ENCODE measurements around the gene SUMO1. TPM values are rescaled to one million over a fixed set of nuclear protein-coding genes. Genes with fewer than 3 reads are reported as not detected.

The SUMO1 gene
- polyA plus RNA-seq, 1 experiment: 48.0 TPM

DNA sequence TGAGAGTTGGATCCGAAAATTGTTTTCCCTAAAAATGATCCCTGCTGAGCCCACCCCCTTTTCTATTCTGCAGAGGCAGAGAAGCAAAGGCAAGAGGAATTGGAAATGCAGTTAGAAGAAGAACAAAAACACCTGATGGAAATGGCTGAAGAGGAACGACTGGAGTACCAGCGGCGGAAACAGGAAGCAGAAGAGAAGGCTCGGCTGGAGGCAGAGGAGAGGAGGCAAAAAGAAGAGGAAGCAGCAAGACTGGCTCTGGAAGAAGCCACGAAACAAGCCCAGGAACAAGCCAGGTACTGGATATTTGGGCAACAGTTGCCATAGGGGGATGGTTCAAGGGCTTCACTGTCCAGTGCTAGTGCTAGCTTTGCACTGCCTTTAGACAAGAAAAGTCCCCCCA, 41.7 kb downstream of the SUMO1 start:
- H3K27me3 ChIP-seq (ENCODE audit: control insufficient read depth, insufficient read depth, low read length): no peaks in the 10 kb centered on the region
- no peak for DNase-seq (ENCODE audit: low read depth)
- ChIA-PET CTCF (no interaction called here), POLR2A (no interaction called here)
- no peak overlapping the region for H3K4me3 ChIP-seq (ENCODE audit: low read depth, low read length)
- TF ChIP-seq, protein P1, sequence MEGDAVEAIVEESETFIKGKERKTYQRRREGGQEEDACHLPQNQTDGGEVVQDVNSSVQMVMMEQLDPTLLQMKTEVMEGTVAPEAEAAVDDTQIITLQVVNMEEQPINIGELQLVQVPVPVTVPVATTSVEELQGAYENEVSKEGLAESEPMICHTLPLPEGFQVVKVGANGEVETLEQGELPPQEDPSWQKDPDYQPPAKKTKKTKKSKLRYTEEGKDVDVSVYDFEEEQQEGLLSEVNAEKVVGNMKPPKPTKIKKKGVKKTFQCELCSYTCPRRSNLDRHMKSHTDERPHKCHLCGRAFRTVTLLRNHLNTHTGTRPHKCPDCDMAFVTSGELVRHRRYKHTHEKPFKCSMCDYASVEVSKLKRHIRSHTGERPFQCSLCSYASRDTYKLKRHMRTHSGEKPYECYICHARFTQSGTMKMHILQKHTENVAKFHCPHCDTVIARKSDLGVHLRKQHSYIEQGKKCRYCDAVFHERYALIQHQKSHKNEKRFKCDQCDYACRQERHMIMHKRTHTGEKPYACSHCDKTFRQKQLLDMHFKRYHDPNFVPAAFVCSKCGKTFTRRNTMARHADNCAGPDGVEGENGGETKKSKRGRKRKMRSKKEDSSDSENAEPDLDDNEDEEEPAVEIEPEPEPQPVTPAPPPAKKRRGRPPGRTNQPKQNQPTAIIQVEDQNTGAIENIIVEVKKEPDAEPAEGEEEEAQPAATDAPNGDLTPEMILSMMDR (IDR thresholded peaks at IDR 0.05; ENCODE audit: insufficient read depth, low read depth, low read length): no peak
- H3K36me3 ChIP-seq (ENCODE audit: control insufficient read depth, insufficient read depth, low read length): no peaks in the 10 kb centered on the region

DNA sequence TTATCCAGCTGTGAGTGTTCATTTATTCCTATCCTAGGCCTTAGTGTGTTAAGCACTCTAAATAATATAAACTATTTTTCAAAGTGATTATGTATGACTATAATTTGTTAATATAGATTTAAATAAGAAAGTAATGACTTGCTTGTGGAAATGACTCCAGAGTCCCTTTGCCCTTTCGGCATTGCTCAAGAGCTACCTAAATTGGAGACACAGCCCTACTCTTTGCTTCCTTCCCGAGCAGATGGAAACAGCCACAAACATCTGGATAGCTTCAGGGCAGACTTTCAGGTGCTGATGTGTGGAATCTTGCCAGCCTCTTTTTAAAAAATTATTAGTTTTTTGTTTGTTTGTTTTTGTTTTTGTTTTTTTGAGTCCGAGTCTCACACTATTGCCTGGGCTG, 44.0 kb downstream of the SUMO1 start:
- CTCF ChIA-PET: interaction anchor here (0.6 kb wide), 1 partner anchor 639 kb away, joined by 4 read pairs; no protein-coding TSS in a partner anchor
- no peaks in the 10 kb centered on the region for H3K27me3 ChIP-seq (ENCODE audit: control insufficient read depth, insufficient read depth, low read length)
- TF ChIP-seq, protein P1 (IDR thresholded peaks at IDR 0.05; ENCODE audit: insufficient read depth, low read depth, low read length): no peak
- no peak overlapping the region for H3K4me3 ChIP-seq (ENCODE audit: low read depth, low read length)
- POLR2A ChIA-PET: no interaction called here
- H3K36me3 ChIP-seq (ENCODE audit: control insufficient read depth, insufficient read depth, low read length): no peaks in the 10 kb centered on the region
- DNase-seq (ENCODE audit: low read depth): no peak

DNA sequence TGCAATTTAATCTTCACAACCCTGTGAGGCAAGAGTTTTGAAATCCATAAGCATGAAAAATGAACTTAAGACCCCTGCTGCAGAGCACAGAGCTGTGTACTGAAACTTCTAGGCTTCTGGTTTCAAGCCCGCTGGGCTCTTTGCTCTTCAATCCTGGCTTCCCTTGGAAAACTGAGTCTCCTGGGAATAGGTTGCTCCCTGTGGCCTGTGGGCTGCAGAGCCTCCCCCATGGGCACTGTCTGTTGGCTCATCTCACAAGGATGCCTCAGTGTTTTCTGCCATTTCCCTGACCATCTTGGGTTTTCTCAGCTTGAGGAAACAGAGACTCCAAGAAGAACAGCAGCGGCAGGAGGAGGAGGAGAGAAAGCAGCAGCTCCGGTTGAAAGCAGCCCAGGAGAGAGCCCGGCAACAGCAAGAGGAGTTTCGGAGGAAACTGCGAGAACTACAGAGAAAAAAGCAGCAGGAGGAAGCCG, 44.5 kb downstream of the SUMO1 start:
- CTCF ChIA-PET: interaction anchor here (0.6 kb wide), 1 partner anchor 638 kb away, joined by 4 read pairs; no protein-coding TSS in a partner anchor
- Histone ChIP-seq H3K4me3 (ENCODE audit: low read depth, low read length) (no peak overlapping the region), H3K27me3 (ENCODE audit: control insufficient read depth, insufficient read depth, low read length) (no peaks in the 10 kb centered on the region), H3K36me3 (ENCODE audit: control insufficient read depth, insufficient read depth, low read length) (no peaks in the 10 kb centered on the region)
- POLR2A ChIA-PET: no interaction called here
- DNase-seq (ENCODE audit: low read depth): no peak
- TF ChIP-seq, protein P1 (IDR thresholded peaks at IDR 0.05; ENCODE audit: insufficient read depth, low read depth, low read length): no peak

DNA sequence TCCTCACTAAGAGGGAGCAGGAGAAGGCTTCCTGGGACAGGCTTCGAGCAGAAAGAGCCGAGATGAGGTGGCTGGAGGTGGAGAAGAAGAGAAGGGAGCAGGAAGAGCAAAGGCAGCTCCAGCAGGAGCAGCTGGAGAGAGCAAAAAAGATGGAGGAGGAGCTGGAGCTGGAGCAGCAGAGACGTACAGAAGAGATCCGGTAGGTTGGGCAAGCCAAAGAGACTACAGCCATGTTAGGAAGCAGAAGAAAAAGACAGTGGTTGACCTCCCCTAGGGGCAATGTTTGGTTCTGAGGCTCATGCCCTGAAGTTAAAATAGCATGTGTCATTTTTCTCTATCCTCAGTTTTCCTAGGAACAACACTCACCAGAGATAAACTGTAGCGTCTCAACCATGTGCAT, 45.1 kb downstream of the SUMO1 start:
- no peak for DNase-seq (ENCODE audit: low read depth)
- TF ChIP-seq, protein P1 (IDR thresholded peaks at IDR 0.05; ENCODE audit: insufficient read depth, low read depth, low read length): no peak
- no peak overlapping the region for H3K4me3 ChIP-seq (ENCODE audit: low read depth, low read length)
- ChIA-PET CTCF (interaction anchor here (0.9 kb wide), 1 partner anchor 485 kb away, joined by 3 read pairs; no protein-coding TSS in a partner anchor), POLR2A (no interaction called here)
- no peaks in the 10 kb centered on the region for H3K27me3 ChIP-seq (ENCODE audit: control insufficient read depth, insufficient read depth, low read length)
- no peaks in the 10 kb centered on the region for H3K36me3 ChIP-seq (ENCODE audit: control insufficient read depth, insufficient read depth, low read length)

DNA sequence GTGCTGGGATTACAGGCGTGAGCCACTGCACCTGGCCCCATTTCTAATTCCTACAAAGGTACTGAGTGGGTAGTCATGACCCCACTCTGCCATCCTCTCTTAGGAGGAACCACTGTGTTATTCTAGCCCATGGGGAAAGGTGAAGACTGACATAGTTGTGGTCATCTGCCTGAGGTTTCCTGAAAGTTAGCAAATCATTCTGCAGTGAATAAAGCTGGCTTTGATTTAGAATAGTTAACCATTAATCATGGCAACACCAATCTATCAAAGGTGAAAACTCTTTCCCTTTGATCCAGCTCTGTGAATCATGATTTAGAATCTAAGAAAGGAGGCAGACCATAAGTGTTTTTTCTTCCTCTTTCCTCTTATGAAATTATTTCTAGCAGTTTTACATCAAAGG, 50.8 kb downstream of the SUMO1 start:
- CTCF ChIA-PET: no interaction called here
- H3K36me3 ChIP-seq (ENCODE audit: control insufficient read depth, insufficient read depth, low read length): no peaks in the 10 kb centered on the region
- TF ChIP-seq, protein P1 (IDR thresholded peaks at IDR 0.05; ENCODE audit: insufficient read depth, low read depth, low read length): no peak
- no peak overlapping the region for H3K4me3 ChIP-seq (ENCODE audit: low read depth, low read length)
- DNase-seq (ENCODE audit: low read depth): no peak
- POLR2A ChIA-PET: no interaction called here
- no peaks in the 10 kb centered on the region for H3K27me3 ChIP-seq (ENCODE audit: control insufficient read depth, insufficient read depth, low read length)
